ENCODE results near the gene ITGAD.

Gene ITGAD

DNA sequence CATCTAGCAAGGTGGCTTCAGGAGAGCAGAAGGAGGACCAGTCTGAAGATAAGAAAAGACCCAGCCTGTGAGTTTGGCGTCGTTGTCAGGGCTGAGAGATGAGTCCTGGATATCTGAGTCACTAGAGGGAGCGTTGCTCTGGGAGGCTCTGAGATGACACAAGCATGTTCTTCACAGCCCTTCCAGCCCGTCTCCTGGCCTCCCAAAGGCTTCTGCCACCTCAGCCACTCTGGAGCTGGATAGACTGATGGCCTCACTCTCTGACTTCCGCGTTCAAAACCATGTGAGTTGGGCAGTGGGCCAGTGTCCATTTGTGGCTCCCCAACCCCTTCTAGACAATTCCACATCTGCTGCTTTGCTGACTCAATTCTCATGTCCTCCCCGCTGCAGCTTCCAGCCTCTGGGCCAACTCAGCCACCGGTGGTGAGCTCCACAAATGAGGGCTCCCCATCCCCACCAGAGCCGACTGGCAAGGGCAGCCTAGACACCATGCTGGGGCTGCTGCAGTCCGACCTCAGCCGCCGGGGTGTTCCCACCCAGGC is 81.1 kb downstream of the ITGAD start:
- TF ChIP-seq TCF12 (IDR thresholded peaks at IDR 0.05; ENCODE audit: low read depth): no peak
- no peak for TF ChIP-seq ZBTB7A (IDR thresholded peaks at IDR 0.05; ENCODE audit: low read depth)
- TF ChIP-seq EGR1 (IDR thresholded peaks at IDR 0.05): no peak

DNA sequence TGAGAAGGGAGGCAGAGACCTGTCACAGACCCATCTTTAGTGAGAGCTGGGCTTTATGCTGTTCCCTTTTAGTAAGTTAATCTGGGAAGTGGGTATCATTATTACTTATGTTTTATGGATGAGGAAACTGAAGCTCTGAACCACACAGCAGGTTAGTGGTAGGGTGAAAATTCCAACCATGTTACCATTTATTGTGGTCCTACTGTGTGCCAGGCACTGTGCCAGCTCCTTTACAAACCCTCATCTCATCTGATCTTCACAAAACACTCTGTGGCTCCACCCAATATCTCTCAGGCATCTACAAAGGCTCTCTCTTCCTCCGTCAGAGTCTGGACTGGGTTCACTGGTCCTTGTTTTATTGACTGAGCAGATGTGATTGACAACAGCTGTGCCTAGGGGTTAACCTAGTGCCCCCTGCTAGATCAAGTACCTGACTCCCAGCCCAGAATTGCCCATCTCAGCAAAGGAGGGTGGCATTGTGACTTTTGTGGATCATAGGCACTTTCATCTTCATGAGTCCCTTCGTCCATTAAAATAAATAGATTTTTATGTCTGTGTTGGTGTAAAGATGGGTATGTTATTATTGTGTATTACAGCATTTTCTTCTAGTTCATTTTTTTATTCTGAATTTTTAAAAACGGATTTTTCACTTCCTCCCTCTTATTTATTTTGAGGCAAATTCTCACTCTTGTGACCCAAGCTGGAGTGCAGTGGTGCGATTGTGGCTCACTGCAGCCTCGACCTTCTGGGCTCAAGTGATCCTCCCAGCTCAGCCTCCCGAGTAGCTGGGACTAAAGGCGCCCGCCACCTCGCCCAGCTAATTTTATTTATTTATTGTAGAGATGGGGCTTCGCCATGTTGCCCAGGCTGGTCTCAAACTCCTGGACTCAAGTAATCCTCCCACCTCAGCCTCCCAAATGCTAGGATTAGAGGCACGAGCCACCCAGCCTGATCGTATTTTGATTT is 81.9 kb downstream of the ITGAD start:
- TF ChIP-seq RAD21 (IDR thresholded peaks at IDR 0.05; ENCODE audit: low read depth) (no peak), TCF12 (IDR thresholded peaks at IDR 0.05; ENCODE audit: low read depth) (no peak), NFIC (IDR thresholded peaks at IDR 0.05) (no peak)

DNA sequence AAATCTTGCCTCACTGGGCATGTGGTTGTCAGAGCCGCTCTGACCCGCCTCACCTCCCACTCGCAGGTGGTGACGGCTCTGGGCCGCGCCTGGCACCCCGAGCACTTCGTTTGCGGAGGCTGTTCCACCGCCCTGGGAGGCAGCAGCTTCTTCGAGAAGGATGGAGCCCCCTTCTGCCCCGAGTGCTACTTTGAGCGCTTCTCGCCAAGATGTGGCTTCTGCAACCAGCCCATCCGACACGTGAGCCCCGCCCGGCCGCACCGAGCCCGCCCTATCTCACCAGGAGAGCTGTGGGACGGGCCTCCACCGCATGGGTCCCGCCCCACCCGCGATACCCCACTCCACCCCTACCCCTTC is 82.8 kb downstream of the ITGAD start:
- TF ChIP-seq YY1 (IDR thresholded peaks at IDR 0.05; ENCODE audit: low read depth) (no peak), TAF1 (IDR thresholded peaks at IDR 0.05; ENCODE audit: low read depth) (no peak), ZBTB7A (IDR thresholded peaks at IDR 0.05; ENCODE audit: low read depth) (no peak), TCF12 (IDR thresholded peaks at IDR 0.05; ENCODE audit: low read depth) (no peak), CEBPB (IDR thresholded peaks at IDR 0.05) (no peak), NFIC (IDR thresholded peaks at IDR 0.05) (no peak), EGR1 (IDR thresholded peaks at IDR 0.05) (no peak), TEAD4 (IDR thresholded peaks at IDR 0.05) (no peak), EP300 (IDR thresholded peaks at IDR 0.05; ENCODE audit: borderline replicate concordance) (no peak), FOXM1 (IDR thresholded peaks at IDR 0.05; ENCODE audit: borderline replicate concordance, low read depth) (no peak), RAD21 (IDR thresholded peaks at IDR 0.05; ENCODE audit: low read depth) (no peak), CREB1 (IDR thresholded peaks at IDR 0.05; ENCODE audit: low read depth) (no peak)
- TF ChIP-seq, protein P1, sequence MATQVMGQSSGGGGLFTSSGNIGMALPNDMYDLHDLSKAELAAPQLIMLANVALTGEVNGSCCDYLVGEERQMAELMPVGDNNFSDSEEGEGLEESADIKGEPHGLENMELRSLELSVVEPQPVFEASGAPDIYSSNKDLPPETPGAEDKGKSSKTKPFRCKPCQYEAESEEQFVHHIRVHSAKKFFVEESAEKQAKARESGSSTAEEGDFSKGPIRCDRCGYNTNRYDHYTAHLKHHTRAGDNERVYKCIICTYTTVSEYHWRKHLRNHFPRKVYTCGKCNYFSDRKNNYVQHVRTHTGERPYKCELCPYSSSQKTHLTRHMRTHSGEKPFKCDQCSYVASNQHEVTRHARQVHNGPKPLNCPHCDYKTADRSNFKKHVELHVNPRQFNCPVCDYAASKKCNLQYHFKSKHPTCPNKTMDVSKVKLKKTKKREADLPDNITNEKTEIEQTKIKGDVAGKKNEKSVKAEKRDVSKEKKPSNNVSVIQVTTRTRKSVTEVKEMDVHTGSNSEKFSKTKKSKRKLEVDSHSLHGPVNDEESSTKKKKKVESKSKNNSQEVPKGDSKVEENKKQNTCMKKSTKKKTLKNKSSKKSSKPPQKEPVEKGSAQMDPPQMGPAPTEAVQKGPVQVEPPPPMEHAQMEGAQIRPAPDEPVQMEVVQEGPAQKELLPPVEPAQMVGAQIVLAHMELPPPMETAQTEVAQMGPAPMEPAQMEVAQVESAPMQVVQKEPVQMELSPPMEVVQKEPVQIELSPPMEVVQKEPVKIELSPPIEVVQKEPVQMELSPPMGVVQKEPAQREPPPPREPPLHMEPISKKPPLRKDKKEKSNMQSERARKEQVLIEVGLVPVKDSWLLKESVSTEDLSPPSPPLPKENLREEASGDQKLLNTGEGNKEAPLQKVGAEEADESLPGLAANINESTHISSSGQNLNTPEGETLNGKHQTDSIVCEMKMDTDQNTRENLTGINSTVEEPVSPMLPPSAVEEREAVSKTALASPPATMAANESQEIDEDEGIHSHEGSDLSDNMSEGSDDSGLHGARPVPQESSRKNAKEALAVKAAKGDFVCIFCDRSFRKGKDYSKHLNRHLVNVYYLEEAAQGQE (IDR thresholded peaks at IDR 0.05; ENCODE audit: low read depth): no peak
- TF ChIP-seq, protein P2, sequence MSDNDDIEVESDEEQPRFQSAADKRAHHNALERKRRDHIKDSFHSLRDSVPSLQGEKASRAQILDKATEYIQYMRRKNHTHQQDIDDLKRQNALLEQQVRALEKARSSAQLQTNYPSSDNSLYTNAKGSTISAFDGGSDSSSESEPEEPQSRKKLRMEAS (IDR thresholded peaks at IDR 0.05): no peak
- TF ChIP-seq, protein P3, sequence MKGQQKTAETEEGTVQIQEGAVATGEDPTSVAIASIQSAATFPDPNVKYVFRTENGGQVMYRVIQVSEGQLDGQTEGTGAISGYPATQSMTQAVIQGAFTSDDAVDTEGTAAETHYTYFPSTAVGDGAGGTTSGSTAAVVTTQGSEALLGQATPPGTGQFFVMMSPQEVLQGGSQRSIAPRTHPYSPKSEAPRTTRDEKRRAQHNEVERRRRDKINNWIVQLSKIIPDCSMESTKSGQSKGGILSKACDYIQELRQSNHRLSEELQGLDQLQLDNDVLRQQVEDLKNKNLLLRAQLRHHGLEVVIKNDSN (IDR thresholded peaks at IDR 0.05): no peak

Measured in Ishikawa (cell line).